GM18508 (cell line): ENCODE results near the gene CASZ1.

Experiments used
- ATAC-seq: cut with Tn5 transposase; IDR thresholded peaks from one replicate; pipeline ENCODE4 v1.9.1; 2021; ENCODE audit warnings: moderate number of reproducible peaks; ENCODE audit not compliant: insufficient read depth, unreplicated experiment

CASZ1 gene

DNA sequence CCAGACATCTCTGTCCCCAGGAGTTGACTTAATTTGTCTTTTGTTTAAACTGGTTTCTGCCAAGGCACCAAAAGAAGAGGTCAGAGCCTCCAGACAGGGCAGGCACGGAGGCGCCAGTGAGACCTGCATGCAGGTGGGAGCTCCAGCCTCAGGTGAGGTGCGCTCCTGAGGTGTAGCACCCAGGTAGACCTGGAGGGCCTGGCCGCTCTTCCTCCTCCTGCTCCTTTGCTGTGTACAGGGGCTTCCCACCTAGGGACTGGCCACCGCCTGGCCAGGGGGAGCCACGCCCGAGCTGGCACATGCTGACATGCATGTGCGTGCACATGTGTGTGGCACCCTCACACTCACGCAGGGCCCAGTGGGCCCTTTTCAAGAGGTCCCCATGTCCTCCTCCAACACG is 163.0 kb downstream of the CASZ1 start:
- ATAC-seq: no peak

DNA sequence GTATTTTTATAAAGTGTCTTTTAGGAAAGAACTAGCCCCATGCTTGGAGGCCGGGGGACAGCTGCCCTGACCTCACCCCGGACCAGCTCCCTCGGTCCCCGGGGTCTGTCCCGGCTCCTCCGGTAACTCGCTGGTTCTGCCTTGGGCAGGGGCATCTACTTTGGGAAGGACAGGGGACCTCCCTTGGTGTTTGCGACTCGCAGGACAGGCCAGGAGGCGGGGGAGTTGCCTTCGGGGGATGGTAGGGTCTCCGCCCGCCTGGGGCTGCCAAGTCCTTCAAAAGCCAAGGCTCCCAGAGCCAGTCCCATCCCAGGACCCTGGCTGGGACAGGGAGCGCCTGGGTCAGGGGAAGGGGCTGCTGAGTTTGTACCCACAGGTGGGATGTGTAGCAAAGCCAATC is 163.8 kb downstream of the CASZ1 start:
- no peak for ATAC-seq

DNA sequence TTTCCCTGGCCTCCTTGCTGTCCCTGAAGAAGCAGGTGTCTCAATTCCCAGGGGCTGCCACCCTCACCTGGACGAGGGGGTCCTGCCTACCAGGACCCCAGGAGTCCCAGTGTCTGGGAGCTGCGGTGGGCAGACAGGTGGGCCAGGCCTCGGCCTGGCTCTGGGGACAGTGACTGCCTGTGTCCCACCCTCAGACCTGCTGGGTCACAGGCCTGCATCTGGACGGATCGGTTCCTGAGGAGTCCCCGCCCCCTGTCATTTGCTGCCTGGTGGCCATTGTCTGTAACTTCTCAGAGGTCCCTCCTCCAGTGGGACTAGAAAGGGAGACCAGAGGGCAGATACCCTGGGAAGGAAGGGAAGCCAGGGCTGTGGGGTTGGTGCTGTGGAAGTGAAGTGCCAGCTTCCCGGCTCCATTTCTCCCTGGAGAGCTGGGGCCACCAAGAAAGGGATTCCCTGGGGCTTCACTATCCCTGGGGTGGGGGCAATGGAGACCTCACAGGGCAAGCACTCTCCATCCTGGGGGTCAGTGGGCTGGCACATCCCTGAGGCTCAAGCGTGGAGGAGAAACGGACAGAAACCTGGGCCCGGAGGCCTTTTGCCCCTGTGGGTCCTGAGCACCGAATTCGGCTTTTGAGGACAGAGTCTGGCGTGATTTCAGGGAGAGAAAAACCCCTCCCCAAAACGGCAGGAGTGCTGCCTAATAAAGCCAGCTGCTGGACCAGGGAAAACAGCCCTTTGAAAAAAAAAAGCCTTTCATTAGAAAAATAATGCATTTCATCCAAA is 164.4 kb downstream of the CASZ1 start:
- no peak for ATAC-seq

DNA sequence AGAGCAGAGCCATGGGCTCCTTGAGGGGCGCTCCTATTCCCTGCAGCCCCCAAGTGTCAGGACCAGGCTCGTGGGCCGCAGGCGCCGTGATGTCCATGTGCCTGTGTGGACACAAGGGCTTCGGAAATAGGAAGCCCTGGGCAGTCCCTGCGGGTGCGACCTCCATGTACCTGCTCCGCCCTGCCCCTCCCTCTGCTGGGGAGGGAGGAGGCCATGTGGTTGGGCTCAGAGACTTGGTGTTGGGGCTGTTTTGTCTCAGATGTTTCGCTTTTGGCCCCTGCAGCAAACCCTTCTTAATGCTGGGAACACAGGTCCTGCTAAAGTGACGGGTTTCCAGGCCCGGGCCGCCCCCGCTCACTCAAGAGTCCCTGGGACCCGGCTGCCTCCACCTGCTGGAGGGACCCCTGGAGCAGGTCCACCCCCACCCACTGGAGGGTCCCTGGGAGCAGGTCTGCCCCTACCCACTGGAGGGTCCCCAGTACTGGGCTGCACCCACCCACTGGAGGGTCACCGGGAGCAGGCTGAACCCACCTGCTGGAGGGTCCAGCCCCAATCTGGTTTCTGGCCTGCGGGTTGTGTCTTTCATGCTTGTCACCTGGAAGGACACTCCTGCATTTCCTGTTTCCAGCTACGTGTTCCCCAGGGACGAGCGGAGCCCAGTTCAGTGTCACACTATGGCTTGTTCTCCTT is 165.2 kb downstream of the CASZ1 start:
- ATAC-seq: no peak

DNA sequence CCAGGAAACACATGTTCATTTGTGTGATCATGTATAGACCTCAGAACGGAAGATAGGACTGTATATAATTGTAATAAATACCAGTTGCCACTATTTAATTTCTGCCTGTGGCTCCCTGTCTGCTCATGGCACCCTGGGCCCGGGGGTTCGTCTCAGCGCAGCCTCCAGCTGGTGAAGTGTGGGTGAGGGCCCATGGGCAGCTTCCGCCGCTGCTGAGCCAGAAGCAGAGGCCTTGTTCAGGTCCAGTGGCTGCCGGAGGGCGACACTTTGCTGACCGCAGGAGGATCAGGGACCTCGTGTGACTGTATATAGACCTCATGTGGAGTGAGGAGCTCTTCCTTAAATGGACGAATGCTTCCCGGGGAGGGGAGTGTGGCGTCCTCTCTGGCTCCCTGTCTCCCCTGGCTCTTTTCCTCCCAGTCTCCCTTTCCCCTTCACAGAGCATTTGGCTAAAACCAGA is 165.8 kb downstream of the CASZ1 start:
- no peak for ATAC-seq

DNA sequence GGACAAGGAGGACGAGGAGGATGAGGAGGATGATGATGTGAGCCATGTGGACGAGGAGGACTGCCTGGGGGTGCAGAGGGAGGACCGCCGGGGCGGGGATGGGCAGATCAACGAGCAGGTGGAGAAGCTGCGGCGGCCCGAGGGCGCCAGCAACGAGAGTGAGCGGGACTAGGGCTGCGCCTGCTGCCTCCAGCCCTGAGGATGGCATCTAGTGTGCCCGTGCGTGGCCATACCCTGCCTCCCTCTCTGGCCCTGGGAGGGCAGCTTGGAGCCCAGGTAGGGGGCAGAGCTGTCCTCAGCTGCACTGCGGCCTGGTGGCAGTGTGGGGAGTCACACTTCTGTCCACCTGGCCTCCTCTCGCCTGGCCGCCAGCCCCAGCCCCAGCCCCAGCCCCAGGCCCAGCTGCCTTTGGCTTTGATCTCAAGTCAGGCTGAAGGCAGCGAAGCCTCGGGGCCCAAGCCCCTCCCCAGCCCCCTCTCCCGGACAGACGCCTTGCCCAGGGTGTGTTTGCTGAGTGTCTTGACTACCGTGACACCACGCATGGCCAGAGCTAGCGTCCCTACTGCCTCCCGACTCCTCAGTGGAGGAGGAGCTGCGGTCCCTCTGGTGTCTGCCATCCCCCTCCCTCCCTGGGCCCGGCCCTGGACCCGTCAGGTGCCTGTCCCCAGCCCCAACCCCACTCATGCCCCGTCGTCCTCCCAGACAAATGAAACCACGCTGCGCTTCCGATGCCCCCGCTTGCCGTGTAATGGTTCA is 166.5 kb downstream of the CASZ1 start:
- no peak for ATAC-seq

DNA sequence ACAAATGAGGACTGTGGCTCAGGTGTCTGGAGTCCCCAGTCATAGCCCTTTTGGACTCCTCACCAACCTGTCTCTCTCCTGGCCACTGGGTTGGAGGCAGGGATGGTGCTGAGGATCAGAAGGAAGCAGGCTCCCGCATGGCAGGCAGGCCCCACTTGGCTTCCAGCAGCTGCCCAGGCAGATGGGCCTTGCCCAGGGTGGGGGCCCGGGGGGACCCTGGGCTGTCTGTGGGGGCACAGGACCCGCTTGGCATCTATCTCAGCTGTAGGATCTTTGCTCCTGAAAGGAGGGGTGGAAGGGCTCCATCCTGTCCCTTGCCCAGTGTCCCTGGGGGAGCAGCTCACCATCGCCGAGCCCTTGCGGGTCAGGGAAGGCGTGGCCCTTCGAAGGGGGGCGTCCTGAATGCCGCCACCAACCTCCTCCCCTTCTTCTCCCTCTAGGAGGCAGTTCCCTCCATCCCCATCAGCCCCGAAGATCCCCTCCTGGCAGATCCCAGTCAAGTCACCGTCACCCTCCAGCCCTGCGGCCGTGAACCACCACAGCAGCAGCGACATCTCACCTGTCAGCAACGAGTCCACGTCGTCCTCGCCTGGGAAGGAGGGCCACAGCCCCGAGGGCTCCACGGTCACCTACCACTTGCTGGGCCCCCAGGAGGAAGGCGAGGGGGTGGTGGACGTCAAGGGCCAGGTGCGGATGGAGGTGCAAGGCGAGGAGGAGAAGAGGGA is 167.2 kb downstream of the CASZ1 start:
- no peak for ATAC-seq

DNA sequence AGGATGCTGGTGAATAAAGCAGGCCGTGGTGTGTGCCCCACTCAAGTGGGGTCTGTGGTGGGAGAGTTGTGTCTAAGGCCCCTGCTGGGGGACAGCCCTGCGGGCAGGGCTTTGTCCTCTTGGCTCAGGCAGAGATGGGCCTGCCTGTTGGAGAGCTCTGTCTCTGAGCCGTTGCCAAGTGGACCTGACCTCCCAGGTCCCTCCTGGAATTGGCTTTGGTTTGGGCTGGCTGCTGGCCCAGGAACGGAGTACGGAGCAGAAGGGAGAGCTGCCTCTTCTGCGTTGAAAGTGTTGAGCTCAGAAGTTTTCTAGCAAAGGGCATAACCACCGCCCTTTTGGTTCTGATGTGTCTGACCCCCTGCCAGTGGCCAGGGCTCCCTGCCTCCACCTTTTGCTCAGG is 167.8 kb downstream of the CASZ1 start:
- ATAC-seq: no peak

DNA sequence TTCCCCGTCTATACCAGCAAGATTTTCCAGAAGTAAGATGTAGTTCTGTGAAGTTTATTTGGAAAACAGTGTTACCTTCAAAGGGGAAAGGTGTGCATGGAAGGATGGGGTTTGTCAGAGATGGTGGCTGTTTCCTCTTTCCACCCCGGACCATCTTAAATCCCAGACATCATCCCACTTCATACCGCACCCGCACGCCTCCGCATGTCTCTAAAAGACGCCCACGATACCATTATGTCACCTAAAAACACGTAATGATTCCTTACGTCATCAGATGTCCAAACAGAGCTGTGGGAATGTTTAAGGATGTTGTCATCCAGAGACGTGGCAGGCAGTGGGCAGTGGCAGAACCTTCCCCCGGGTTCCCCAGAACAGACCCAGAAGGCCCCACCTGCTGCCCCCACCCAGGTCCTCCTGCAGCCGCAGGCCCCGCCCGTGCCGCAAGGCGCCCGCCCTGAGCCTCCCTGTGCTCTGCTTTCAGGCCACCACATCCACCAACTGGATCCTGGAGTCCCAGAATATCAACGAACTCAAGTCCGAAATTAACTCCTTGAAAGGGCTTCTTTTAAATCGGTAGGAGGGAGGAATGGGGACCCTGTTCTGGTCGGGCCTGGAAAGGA is 169.5 kb downstream of the CASZ1 start:
- ATAC-seq: no peak

DNA sequence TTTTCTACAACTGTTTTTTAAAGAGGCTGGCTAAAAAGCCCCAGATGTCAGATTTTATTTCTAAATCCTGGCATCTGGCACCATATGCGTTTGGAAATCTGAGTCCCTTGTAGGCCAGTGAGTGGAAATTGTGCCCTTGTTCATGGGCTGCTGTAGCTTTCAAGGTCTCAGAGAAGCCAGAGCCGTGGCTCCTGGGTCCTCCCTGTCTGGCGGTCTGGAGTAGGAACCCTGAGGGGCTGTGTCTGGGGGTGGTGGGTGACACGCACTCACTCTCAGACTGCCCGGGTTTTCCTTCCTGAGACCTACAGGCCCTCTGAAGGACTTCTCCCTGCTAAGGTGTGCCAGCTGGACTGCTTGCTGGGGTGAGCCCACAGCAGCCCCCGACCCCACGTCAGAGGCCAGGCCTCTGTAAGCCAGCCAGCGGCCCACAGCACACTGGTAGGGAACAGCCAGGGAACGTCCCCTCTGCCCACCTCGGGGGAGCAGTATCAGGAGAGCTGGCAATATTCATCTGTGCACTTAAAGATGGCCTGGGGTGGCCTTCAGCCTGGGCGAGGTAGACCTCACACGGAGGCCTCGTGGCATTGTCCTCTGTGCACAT is 170.2 kb downstream of the CASZ1 start:
- no peak for ATAC-seq

DNA sequence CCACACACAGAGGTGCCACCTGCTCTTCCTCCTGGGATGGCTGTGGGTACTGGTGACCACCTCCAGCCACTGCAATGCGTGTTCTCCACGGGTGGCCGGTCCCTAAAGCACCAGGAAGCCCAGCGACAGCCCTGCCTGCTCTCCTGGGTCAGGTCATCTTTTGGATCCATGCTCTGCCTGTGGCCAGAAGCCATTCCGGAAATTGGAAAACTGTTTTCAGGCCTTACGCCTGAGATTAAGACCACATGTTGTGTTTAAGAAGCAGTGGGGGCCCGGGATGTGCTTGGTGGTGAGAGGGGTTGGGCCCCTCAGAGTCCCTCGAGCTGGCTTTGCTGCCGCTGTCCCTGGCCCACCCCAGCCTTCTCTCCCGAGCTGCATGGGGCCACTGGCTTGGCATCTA is 170.9 kb downstream of the CASZ1 start:
- ATAC-seq: no peak

DNA sequence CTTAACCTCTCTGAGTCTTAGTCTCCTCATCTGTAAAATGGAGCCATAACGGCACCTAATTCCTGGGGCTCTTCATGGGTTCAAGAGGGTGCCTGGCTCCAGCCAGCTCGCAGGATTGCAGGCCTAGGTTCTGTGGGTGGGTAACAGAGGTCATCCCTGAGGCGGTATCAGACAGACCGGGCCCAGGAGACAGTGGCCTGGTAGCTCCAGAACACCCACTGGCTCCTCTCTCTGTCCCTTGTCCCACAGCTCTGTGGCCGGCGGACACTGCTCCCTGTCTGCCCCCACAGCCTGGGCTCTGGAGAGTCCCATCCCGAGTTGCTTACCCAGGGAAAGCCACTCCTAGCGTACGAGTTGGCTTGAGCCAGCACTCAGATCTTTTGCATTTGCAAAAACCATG is 171.4 kb downstream of the CASZ1 start:
- no peak for ATAC-seq

DNA sequence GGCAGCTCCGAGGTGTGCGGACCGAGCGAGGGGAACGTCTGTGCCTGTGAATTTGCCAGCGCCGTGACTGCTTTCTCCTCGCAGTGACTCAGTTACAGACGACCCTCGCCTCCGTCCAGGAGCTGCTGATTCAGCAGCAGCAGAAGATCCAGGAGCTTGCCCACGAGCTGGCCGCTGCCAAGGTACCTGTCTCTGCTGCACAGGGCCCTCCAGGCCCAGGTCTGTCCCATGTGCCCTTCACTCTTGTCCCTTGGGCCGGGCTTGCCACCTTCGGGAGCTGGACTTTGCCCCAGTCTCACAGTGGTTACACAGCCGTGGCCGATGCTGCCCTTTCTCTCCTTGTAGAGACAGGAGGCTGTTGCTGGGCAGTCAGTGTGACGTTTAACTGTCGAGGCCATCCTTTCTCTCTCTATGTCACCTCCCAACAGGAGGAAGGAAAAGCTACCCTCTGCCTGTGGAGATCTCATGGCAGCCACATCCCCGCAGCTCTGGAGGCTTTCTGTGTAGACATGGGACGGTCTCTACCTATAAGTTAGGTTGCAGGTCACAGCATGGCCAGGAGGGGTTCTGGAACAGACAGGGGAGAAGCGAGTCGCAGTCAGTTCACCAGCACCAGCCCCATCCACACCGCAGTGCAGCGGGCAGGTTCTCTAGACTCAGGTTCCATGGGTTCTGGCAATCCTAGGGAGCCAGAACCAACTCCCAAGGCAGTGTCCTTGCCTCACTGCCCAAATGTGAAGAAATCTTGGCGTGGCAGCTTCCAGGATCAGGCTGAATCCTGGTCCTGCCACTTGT is 172.0 kb downstream of the CASZ1 start:
- ATAC-seq: no peak

DNA sequence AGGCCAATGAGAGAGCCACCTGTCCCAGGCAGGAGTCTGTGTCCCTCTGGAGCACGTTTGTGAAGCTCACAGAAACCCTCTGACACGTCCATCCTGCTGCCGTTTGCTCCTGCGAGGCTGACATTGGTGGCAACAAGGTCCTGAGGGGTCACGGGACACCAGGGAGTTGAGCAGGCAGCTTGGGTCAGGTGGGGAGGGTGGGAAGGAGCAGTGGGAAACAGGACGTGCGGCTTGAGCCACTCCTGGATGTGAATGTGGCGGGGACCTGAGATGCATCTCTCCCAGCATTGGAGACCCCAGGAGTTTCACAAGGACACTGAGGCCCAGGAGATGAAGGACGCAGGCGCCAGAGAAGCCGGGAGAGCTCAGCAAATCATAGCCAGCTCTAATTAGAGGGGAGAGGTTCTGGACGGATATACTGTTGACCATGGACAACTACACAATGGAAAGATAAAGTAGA is 172.7 kb downstream of the CASZ1 start:
- no peak for ATAC-seq

DNA sequence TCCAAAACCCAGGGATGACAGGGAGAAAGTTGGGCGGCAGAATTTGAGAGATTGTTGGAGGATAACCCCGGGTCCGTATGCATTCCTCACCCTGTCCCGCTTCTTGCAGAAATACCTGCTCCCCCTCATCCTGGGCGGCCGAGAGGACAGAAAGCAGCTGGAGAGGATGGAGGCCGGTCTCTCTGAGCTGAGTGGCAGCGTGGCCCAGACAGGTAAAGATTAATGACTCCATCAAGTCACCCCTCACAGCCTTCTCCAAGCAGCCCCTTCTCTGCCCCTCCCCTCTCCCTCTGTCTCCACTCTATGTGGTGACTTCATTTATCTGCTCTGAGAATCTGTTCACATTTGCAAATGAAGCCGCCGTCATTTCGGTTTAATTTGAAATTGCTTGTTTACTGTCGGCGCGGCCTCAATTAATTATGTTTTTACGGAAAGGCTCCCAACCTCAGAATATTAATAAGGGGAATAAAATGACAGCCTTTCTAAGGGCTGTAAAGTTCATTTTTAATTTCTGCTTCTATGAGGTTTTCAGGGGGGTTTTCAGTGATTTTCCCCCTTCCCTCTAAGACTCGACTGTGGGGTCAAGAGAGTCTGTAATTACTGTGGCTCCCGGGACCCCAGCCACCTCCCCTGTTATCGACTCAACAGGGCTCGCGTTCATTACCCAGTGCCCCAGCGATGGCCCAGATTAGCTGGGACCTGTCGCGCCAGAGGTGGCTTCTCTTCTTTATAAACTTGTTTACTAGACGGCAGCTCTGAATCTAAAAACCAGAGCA is 173.3 kb downstream of the CASZ1 start:
- no peak for ATAC-seq

DNA sequence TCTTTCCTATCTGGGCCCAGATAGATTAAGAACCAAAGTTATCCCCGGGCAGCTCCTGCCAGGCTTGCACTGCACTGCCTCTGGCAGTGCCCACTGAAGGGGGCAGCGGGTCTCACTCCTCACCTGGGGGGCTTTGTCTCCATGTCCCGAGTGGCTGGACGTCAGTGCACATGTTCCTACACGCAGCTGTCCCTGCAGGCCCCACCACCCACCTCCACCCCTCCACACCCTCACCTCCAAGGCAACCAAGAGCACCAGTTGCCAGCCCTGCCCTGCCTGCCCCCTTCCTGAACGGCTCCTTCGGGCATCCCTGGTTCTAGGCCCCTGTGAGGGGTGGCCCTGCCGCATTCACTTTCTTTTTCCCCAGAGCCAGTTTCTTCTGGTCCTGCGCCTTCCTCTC is 174.5 kb downstream of the CASZ1 start:
- no peak for ATAC-seq

DNA sequence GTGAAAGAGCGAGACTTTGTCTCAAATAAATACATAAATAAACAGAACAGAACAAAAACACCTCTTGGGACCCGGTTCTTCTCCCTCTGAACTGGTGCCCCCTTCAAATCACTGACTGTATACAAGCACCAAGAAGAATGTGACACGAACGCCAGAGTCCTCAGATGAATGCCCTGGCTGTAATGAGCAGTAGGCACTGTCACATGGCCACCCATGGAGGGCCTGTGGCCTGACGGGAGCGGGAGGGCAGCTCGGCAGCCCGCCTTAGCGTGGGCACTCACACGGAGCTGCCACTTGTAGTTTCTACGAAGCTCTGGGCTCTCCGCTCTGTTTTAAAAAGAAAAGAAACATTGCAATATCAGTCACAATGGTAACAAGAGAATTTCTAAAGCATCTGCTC is 175.7 kb downstream of the CASZ1 start:
- no peak for ATAC-seq
